Neural cell (in vitro differentiated cells): ENCODE measurements around the gene ENDOU. TPM values are rescaled to one million over a fixed set of nuclear protein-coding genes. Genes with fewer than 3 reads are reported as not detected.

ENCODE experiments used
- H2AFZ ChIP-seq: fragments of 200-600, 300-800 bp; sonication (generic), shearing (Covaris generic); 2 replicates; pipeline ENCODE4 v1.6.0; 2014; ENCODE audit warnings: low read depth, mild to moderate bottlenecking, antibody characterized with exemption, low read length, moderate library complexity
- H3F3A ChIP-seq: fragments of 200-600 bp; shearing (Covaris generic); 2 replicates; pipeline ENCODE4 v1.6.1; 2016; ENCODE audit warnings: mild to moderate bottlenecking, moderate library complexity, mixed read lengths, antibody characterized with exemption, low read length; ENCODE audit not compliant: insufficient read depth, poor library complexity, severe bottlenecking
- H3K27ac ChIP-seq: fragments of 200-600, 300-800 bp; sonication (generic), shearing (Covaris generic); 2 replicates; pipeline ENCODE4 v1.5.1; 2014; ENCODE audit warnings: mild to moderate bottlenecking, low read length, moderate library complexity
- H3K27me3 ChIP-seq: fragments of 300-800, 200-600 bp; sonication (generic), shearing (Covaris generic); 2 replicates; pipeline ENCODE4 v1.6.0; 2014; ENCODE audit warnings: mild to moderate bottlenecking, low read depth, low read length, moderate library complexity; ENCODE audit not compliant: insufficient read depth
- H3K36me3 ChIP-seq: fragments of 300-800, 200-600 bp; sonication (generic), shearing (Covaris generic); 2 replicates; pipeline ENCODE4 v1.5.1; 2014; ENCODE audit warnings: mild to moderate bottlenecking, antibody characterized with exemption, low read length, moderate library complexity; ENCODE audit not compliant: insufficient read depth
- H3K4me2 ChIP-seq: fragments of 300-800, 200-600 bp; sonication (generic), shearing (Covaris generic); 2 replicates; pipeline ENCODE4 v1.6.0; 2014; ENCODE audit warnings: mild to moderate bottlenecking, low read length
- H3K4me3 ChIP-seq: fragments of 300-800, 200-600 bp; sonication (generic), shearing (Covaris generic); 2 replicates; pipeline ENCODE4 v1.5.1; 2014; ENCODE audit warnings: mild to moderate bottlenecking, low read length, moderate library complexity
- H3K79me2 ChIP-seq: fragments of 200-600 bp; shearing (Covaris generic); replicated peaks from 2 replicates; pipeline ENCODE4 v1.6.0; 2014; ENCODE audit warnings: mild to moderate bottlenecking, low read length, moderate library complexity; ENCODE audit not compliant: insufficient read depth
- H3K9ac ChIP-seq: fragments of 300-800, 200-600 bp; sonication (generic), shearing (Covaris generic); 2 replicates; pipeline ENCODE4 v1.6.1; 2016; ENCODE audit warnings: mild to moderate bottlenecking, low read length, mixed read lengths
- H3K9me2 ChIP-seq: fragments of 200-600 bp; shearing (Covaris generic); 2 replicates; pipeline ENCODE4 v1.6.1; 2016; ENCODE audit warnings: mild to moderate bottlenecking, low read length, mixed read lengths; ENCODE audit not compliant: insufficient read depth
- H3K9me3 ChIP-seq: fragments of 200-600, 300-800 bp; sonication (generic), shearing (Covaris generic); 2 replicates; pipeline ENCODE4 v1.6.1; 2016; ENCODE audit warnings: mild to moderate bottlenecking, mixed run types, low read length, moderate library complexity, mixed read lengths
- H4K20me1 ChIP-seq: fragments of 200-600 bp; shearing (Covaris generic); 2 replicates; pipeline ENCODE4 v1.6.1; 2016; ENCODE audit warnings: mild to moderate bottlenecking, mixed run types; ENCODE audit not compliant: insufficient read depth
- CTCF ChIP-seq: fragments of 450-650 bp; IDR thresholded peaks from 2 replicates; pipeline ENCODE4 v1.5.1; 2014; ENCODE audit warnings: antibody characterized with exemption, mild to moderate bottlenecking, moderate library complexity; ENCODE audit not compliant: poor library complexity, severe bottlenecking
- EP300 ChIP-seq: fragments of 450-650 bp; conservative IDR thresholded peaks from 2 replicates; pipeline ENCODE4 v1.6.1; 2014; ENCODE audit warnings: antibody characterized with exemption, mild to moderate bottlenecking, moderate library complexity; ENCODE audit not compliant: poor library complexity, severe bottlenecking
- EZH2 ChIP-seq: fragments of 200-600, 300-800 bp; shearing (Covaris generic), sonication (generic); IDR thresholded peaks from 2 replicates; pipeline ENCODE4 v1.6.1; 2014; ENCODE audit warnings: antibody characterized with exemption, low read length, borderline replicate concordance, mild to moderate bottlenecking; ENCODE audit not compliant: insufficient read depth, poor library complexity, severe bottlenecking
- MXI1 ChIP-seq: fragments of 450-650 bp; conservative IDR thresholded peaks from 2 replicates; pipeline ENCODE4 v1.6.1; 2014; ENCODE audit warnings: antibody characterized with exemption, mild to moderate bottlenecking; ENCODE audit not compliant: poor library complexity, severe bottlenecking
- POLR2AphosphoS5 ChIP-seq: IDR thresholded peaks from 2 replicates; pipeline ENCODE4 v1.6.1; 2012
- RAD21 ChIP-seq: fragments of 450-650 bp; conservative IDR thresholded peaks from 2 replicates; pipeline ENCODE4 v1.6.1; 2014; ENCODE audit warnings: antibody characterized with exemption, mild to moderate bottlenecking, moderate library complexity
- SMC3 ChIP-seq: fragments of 450-650 bp; conservative IDR thresholded peaks from 2 replicates; pipeline ENCODE4 v1.6.1; 2014; ENCODE audit warnings: antibody characterized with exemption, mild to moderate bottlenecking, moderate library complexity; ENCODE audit not compliant: poor library complexity
- TAF1 ChIP-seq: IDR thresholded peaks from 2 replicates; pipeline ENCODE4 v1.6.1; 2012; ENCODE audit warnings: low read depth
- polyA plus RNA-seq: library from polyadenylated mRNA; depleted of rRNA; stranded (reverse); fragments of >200 nt; gene quantifications from 2 replicates; pipeline ENCODE4 v1.2.3, GENCODE V29; 2014
- TF ChIP-seq, protein P1 (sequence below): IDR thresholded peaks from 2 replicates; pipeline ENCODE4 v1.6.1; 2012; ENCODE audit warnings: borderline replicate concordance

The ENDOU gene
- polyA plus RNA-seq, 1 donor from 2014 or later: not detected

GRCh38 chr12:47709237-47709636 is 16.1 kb downstream of the ENDOU start:
- no peak overlapping the region for H3K9ac ChIP-seq
- H3F3A ChIP-seq: no peaks in the 10 kb centered on the region
- H4K20me1 ChIP-seq: no peaks in the 10 kb centered on the region
- no peaks in the 10 kb centered on the region for H3K9me2 ChIP-seq
- no peak overlapping the region for H3K4me2 ChIP-seq
- H3K36me3 ChIP-seq: no peaks in the 10 kb centered on the region
- H2AFZ ChIP-seq: no peak overlapping the region
- no peaks in the 10 kb centered on the region for H3K27me3 ChIP-seq
- peaks cover 9% of the 10 kb centered on the region for H3K79me2 ChIP-seq
- TF ChIP-seq SMC3 (no peak), CTCF (no peak), POLR2AphosphoS5 (no peak), MXI1 (no peak), TAF1 (no peak), EZH2 (no peak), EP300 (no peak)
- H3K4me3 ChIP-seq: no peak overlapping the region
- H3K27ac ChIP-seq: no peak overlapping the region
- H3K9me3 ChIP-seq: no peaks in the 10 kb centered on the region

DNA sequence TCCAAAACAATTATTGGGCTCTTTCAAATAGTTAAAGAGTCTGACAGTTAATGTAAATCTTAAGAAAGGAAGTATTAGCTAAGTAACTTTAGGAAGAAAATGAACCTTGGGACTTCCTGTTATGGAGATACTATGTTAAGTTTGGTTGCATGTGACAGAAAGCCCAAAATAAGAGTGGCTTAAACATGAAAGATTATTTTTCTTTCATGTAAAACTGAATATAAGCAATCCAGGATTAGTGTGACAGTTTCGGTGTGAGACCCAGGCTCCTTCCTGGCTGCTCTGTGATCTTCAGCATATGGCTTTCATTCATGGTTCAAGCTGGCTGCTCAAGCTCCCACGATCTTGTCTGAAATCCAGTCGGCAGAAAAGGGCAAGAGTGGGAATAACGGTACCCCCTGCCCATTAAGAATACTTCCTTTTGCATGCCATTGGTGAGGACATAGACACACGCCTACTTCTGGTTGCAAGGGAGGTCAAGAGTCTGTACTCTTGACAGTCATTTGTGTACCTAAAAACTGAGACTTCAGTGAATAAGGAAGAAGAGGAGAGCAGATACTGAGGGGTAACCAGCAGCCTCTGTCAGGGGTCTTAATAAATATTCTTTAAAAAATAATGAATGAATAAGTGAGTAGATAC is 17.3 kb downstream of the ENDOU start:
- Histone ChIP-seq H3K27me3 (no peaks in the 10 kb centered on the region), H3K9ac (no peak overlapping the region), H3K9me2 (no peaks in the 10 kb centered on the region), H3K4me2 (no peak overlapping the region), H3K79me2 (peaks cover 9% of the 10 kb centered on the region), H3K9me3 (no peaks in the 10 kb centered on the region), H2AFZ (no peak overlapping the region), H3F3A (no peaks in the 10 kb centered on the region), H4K20me1 (no peaks in the 10 kb centered on the region), H3K36me3 (no peaks in the 10 kb centered on the region), H3K4me3 (no peak overlapping the region), H3K27ac (no peak overlapping the region)
- TF ChIP-seq CTCF (no peak), SMC3 (no peak), EP300 (no peak), RAD21 (no peak), MXI1 (no peak), POLR2AphosphoS5 (no peak), TAF1 (no peak), EZH2 (no peak)
- TF ChIP-seq, protein P1, sequence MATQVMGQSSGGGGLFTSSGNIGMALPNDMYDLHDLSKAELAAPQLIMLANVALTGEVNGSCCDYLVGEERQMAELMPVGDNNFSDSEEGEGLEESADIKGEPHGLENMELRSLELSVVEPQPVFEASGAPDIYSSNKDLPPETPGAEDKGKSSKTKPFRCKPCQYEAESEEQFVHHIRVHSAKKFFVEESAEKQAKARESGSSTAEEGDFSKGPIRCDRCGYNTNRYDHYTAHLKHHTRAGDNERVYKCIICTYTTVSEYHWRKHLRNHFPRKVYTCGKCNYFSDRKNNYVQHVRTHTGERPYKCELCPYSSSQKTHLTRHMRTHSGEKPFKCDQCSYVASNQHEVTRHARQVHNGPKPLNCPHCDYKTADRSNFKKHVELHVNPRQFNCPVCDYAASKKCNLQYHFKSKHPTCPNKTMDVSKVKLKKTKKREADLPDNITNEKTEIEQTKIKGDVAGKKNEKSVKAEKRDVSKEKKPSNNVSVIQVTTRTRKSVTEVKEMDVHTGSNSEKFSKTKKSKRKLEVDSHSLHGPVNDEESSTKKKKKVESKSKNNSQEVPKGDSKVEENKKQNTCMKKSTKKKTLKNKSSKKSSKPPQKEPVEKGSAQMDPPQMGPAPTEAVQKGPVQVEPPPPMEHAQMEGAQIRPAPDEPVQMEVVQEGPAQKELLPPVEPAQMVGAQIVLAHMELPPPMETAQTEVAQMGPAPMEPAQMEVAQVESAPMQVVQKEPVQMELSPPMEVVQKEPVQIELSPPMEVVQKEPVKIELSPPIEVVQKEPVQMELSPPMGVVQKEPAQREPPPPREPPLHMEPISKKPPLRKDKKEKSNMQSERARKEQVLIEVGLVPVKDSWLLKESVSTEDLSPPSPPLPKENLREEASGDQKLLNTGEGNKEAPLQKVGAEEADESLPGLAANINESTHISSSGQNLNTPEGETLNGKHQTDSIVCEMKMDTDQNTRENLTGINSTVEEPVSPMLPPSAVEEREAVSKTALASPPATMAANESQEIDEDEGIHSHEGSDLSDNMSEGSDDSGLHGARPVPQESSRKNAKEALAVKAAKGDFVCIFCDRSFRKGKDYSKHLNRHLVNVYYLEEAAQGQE: no peak
